Endothelial cell of umbilical vein (primary cell): ENCODE data around the gene METRN. TPM values are rescaled to one million over a fixed set of nuclear protein-coding genes. Genes with fewer than 3 reads are reported as not detected.

ENCODE experiments used
- BruUV-seq: library from RNA; stranded (reverse); fragments of 400-500 nt; replicated peaks from 2 replicates; lab custom pipeline; 2021; lab: Mats Ljungman, UMichigan
- CTCF ChIA-PET: fragments of 300-600, 350-600 bp; sonication (Branson Sonifier 250); formaldehyde crosslinking; loops from one replicate; lab custom pipeline; 2021; ENCODE audit warnings: antibody characterized with exemption, inconsistent platforms; lab: Charles Lee
- POLR2A ChIA-PET: fragments of 300-600, 350-600 bp; sonication (Branson Sonifier 250); formaldehyde crosslinking; loops from one replicate; lab custom pipeline; 2021; ENCODE audit warnings: antibody characterized with exemption, inconsistent platforms; lab: Charles Lee
- DNase-seq: peaks from one replicate; pipeline ENCODE4 v3.0.0-alpha.2; 2011; ENCODE audit warnings: low read depth, low spot score
- FAIRE-seq: peaks from 2 replicates; lab custom pipeline; 2011; peaks lifted over from hg19 to GRCh38; lab: Jason Lieb, UNC
- H2AFZ ChIP-seq: 2 replicates; pipeline ENCODE4 v1.6.0; 2012; ENCODE audit warnings: low read depth, low read length, control low read depth, inconsistent platforms
- H3K27ac ChIP-seq: 2 replicates; pipeline ENCODE4 v1.5.1; 2011; ENCODE audit warnings: low read depth, mild to moderate bottlenecking, control low read depth, low read length, moderate library complexity; ENCODE audit not compliant: insufficient read depth
- H3K27me3 ChIP-seq, 2 experiments: 2 replicates each; pipeline versions ENCODE4 v1.6.0 to v1.6.1; 2011; ENCODE audit warnings: low read length in 2 of 2, mixed read lengths in 1 of 2; ENCODE audit not compliant: control insufficient read depth in 2 of 2, insufficient read depth in 2 of 2
- H3K36me3 ChIP-seq, 2 experiments: 2 replicates in 1 of 2; 3 replicates in 1 of 2; pipeline ENCODE4 v1.5.1; 2011; ENCODE audit warnings: low read length in 2 of 2, mild to moderate bottlenecking in 1 of 2, moderate library complexity in 1 of 2; ENCODE audit not compliant: control insufficient read depth in 2 of 2, insufficient read depth in 2 of 2; ENCODE audit errors: extremely low read depth in 1 of 2
- H3K4me1 ChIP-seq: 3 replicates; pipeline ENCODE4 v1.5.1; 2011; ENCODE audit warnings: mild to moderate bottlenecking, low read length; ENCODE audit not compliant: control insufficient read depth, insufficient read depth; ENCODE audit errors: extremely low read depth
- H3K4me2 ChIP-seq: 2 replicates; pipeline ENCODE4 v1.6.1; 2011; ENCODE audit warnings: low read length, control low read depth, mixed read lengths; ENCODE audit not compliant: insufficient read depth
- H3K4me3 ChIP-seq, 3 experiments: fragments of 200-600 bp in 1 of 3; sonication (generic), shearing (Covaris generic) in 1 of 3; replicated peaks in 1 of 3; 2 replicates each; pipeline ENCODE4 v1.5.1; 2011 to 2016; ENCODE audit warnings: control low read depth in 3 of 3, low read length in 3 of 3, mild to moderate bottlenecking in 2 of 3, inconsistent platforms in 1 of 3, low read depth in 1 of 3, moderate library complexity in 1 of 3; ENCODE audit not compliant: insufficient read depth in 1 of 3
- H3K79me2 ChIP-seq: 2 replicates; pipeline ENCODE4 v1.6.0; 2012; ENCODE audit warnings: low read length, inconsistent platforms; ENCODE audit not compliant: control insufficient read depth, insufficient read depth
- H3K9ac ChIP-seq: replicated peaks from 2 replicates; pipeline ENCODE3; 2011; ENCODE audit warnings: low read length, control low read depth; ENCODE audit not compliant: insufficient read depth; ENCODE audit errors: extremely low read depth
- H3K9me1 ChIP-seq: replicated peaks from 3 replicates; pipeline ENCODE4 v1.6.0; 2011; ENCODE audit warnings: mild to moderate bottlenecking, low read length; ENCODE audit not compliant: control insufficient read depth, insufficient read depth; ENCODE audit errors: extremely low read depth
- H3K9me3 ChIP-seq: replicated peaks from 2 replicates; pipeline ENCODE4 v1.5.1; 2012; ENCODE audit warnings: low read length, inconsistent platforms; ENCODE audit not compliant: control insufficient read depth, insufficient read depth
- H4K20me1 ChIP-seq: replicated peaks from 2 replicates; pipeline ENCODE3; 2011; ENCODE audit warnings: mild to moderate bottlenecking, low read length; ENCODE audit not compliant: control insufficient read depth, insufficient read depth; ENCODE audit errors: extremely low read depth
- EZH2 ChIP-seq: IDR thresholded peaks from 2 replicates; pipeline ENCODE4 v1.6.1; 2012; ENCODE audit warnings: borderline replicate concordance, low read depth, mild to moderate bottlenecking, moderate library complexity, low read length, inconsistent platforms; ENCODE audit not compliant: severe bottlenecking
- FOS ChIP-seq: IDR thresholded peaks from 2 replicates; pipeline ENCODE4 v1.6.1; 2011; ENCODE audit warnings: mild to moderate bottlenecking, low read length, moderate library complexity, borderline replicate concordance; ENCODE audit not compliant: insufficient read depth
- GATA2 ChIP-seq: IDR thresholded peaks from 2 replicates; pipeline ENCODE4 v1.7.0; 2011; ENCODE audit warnings: low read depth, mild to moderate bottlenecking, moderate library complexity, mixed read lengths, low read length; ENCODE audit not compliant: insufficient read length, insufficient read depth
- JUN ChIP-seq: IDR thresholded peaks from 2 replicates; pipeline ENCODE4 v1.6.1; 2011; ENCODE audit warnings: borderline replicate concordance, low read depth; ENCODE audit not compliant: insufficient read length, insufficient read depth
- MYC ChIP-seq: IDR thresholded peaks from one replicate; pipeline ENCODE4 v1.6.1; 2011; ENCODE audit warnings: mild to moderate bottlenecking, low read depth, low read length
- POLR2A ChIP-seq: IDR thresholded peaks from 2 replicates; pipeline ENCODE4 v1.6.1; 2012; ENCODE audit warnings: low read depth, mild to moderate bottlenecking, control low read depth, low read length
- POLR2AphosphoS5 ChIP-seq: IDR thresholded peaks from 2 replicates; pipeline ENCODE4 v1.6.1; 2012; ENCODE audit warnings: low read depth, mild to moderate bottlenecking, control low read depth, low read length, moderate library complexity; ENCODE audit not compliant: insufficient read depth
- dilution Hi-C: fragments of 300-500 bp; cut with MboI; formaldehyde crosslinking; loops from one replicate; pipeline ENCODE4 v1.15.0; 2019; ENCODE audit warnings: low sequenced_read_pairs; ENCODE audit not compliant: extremely low pct_ligation_motif_present
- intact Hi-C: fragments of 100-400 bp; cut with micrococcal nuclease; formaldehyde crosslinking; loops from one replicate; pipeline ENCODE4 v1.10.0; 2022
- polyA plus RNA-seq, 4 experiments: library from polyadenylated mRNA; depleted of rRNA in 3 of 4; stranded (reverse) in 3 of 4; unstranded in 1 of 4; fragments of >200 nt; gene quantifications; 2 replicates each; pipeline versions ENCODE4 v1.2.1 to v1.2.3, GENCODE V29; 2011 to 2012; ENCODE audit warnings: missing spikeins in 1 of 4
- total RNA-seq: library from RNA; stranded (reverse); gene quantifications from 2 replicates; pipeline ENCODE4 v1.2.3, GENCODE V29; 2021
- TF ChIP-seq, protein P1 (sequence below): IDR thresholded peaks from 2 replicates; pipeline ENCODE4 v1.6.1; 2011; ENCODE audit not compliant: insufficient read depth, insufficient read length
- TF ChIP-seq, protein P2 (sequence below), 2 donors: IDR thresholded peaks; 1 replicate in 1 of 2; 2 replicates in 1 of 2; pipeline ENCODE4 v1.5.1; 2011; ENCODE audit warnings: low read length in 2 of 2, mild to moderate bottlenecking in 2 of 2, moderate library complexity in 2 of 2, control low read depth in 1 of 2, inconsistent platforms in 1 of 2, low read depth in 1 of 2; ENCODE audit not compliant: insufficient read depth in 1 of 2; ENCODE audit errors: extremely low read depth in 1 of 2

The METRN gene
- total and polyA plus RNA-seq, 2 donors (not counting 3 experiments of a cell fraction or from before 2014, with no cell fraction given), result 10.0 to 16.1 TPM

DNA sequence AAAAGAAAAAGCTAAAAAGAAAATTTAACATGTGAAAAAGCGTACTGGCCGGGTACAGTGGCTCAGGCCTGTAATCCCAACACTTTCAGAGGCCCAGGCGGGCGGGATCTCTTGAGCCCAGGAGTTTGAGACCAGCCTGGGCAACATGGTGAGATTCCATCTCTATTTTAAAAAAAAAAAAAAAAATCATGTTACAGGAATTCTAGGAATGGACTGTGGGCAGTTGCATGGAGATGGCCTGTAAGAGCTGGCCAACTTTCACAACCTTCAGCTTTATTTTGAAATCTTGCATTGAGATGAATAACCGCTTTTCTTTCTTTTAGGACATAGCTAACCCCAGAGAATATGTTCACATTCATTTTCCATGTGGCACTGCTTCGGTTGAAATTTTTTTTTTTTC is 34.1 kb downstream of the METRN start:
- H3K4me1 ChIP-seq, result no peaks in the 10 kb centered on the region
- dilution Hi-C loops, result no loop called here
- H3K27ac ChIP-seq, result no peak overlapping the region
- H2AFZ ChIP-seq, result no peak overlapping the region
- H3K4me3 ChIP-seq, result no peak overlapping the region
- TF ChIP-seq EZH2 (no peak), GATA2 (no peak), MYC (no peak), FOS (no peak), POLR2A (no peak), POLR2AphosphoS5 (no peak), JUN (no peak)
- TF ChIP-seq, protein P1, sequence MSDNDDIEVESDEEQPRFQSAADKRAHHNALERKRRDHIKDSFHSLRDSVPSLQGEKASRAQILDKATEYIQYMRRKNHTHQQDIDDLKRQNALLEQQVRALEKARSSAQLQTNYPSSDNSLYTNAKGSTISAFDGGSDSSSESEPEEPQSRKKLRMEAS, result no peak
- TF ChIP-seq, protein P2, sequence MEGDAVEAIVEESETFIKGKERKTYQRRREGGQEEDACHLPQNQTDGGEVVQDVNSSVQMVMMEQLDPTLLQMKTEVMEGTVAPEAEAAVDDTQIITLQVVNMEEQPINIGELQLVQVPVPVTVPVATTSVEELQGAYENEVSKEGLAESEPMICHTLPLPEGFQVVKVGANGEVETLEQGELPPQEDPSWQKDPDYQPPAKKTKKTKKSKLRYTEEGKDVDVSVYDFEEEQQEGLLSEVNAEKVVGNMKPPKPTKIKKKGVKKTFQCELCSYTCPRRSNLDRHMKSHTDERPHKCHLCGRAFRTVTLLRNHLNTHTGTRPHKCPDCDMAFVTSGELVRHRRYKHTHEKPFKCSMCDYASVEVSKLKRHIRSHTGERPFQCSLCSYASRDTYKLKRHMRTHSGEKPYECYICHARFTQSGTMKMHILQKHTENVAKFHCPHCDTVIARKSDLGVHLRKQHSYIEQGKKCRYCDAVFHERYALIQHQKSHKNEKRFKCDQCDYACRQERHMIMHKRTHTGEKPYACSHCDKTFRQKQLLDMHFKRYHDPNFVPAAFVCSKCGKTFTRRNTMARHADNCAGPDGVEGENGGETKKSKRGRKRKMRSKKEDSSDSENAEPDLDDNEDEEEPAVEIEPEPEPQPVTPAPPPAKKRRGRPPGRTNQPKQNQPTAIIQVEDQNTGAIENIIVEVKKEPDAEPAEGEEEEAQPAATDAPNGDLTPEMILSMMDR (IDR thresholded peaks at IDR 0.05; ENCODE audit: extremely low read depth in 1 of 2, insufficient read depth in 1 of 2, low read depth in 1 of 2, low read length in 2 of 2), result no peak
- no peak overlapping the region for H3K9ac ChIP-seq
- POLR2A ChIA-PET, result interaction anchor here (0.7 kb wide), 1 partner anchor 35 kb away, joined by 3 read pairs; no protein-coding TSS in a partner anchor
- DNase-seq (no peak), FAIRE-seq (no peak)
- no peak overlapping the region for H3K4me2 ChIP-seq
- intact Hi-C loops, result no loop called here
- H3K9me3 ChIP-seq, result no peaks in the 10 kb centered on the region
- H3K9me1 ChIP-seq, result no peaks in the 10 kb centered on the region
- no peaks in the 10 kb centered on the region for H3K79me2 ChIP-seq
- H4K20me1 ChIP-seq, result no peaks in the 10 kb centered on the region
- CTCF ChIA-PET, result interaction anchor here (1.1 to 1.2 kb wide), 2 partner anchors 12 to 20 kb away, joined by 3 to 4 read pairs; partner anchors contain the start of gene MSLN
- H3K27me3 ChIP-seq, result peaks cover 4% of the 10 kb centered on the region in 2 experiments
- no peaks in the 10 kb centered on the region for H3K36me3 ChIP-seq
- BruUV-seq, result no TSS peak
